G401 (cell line): ENCODE measurements around the gene KCTD1. TPM values are rescaled to one million over a fixed set of nuclear protein-coding genes. Genes with fewer than 3 reads are reported as not detected.

Experiments used
- DNase-seq: peaks from one replicate; pipeline ENCODE4 v3.0.0-alpha.2; 2015; ENCODE audit warnings: low spot score
- in situ Hi-C: cut with HindIII; loops from 2 replicates; pipeline ENCODE4 v1.10.0; 2016; ENCODE audit warnings: low sequenced_read_pairs, mixed read lengths
- total RNA-seq: library from RNA; depleted of rRNA; stranded (reverse); fragments of >200 nt; shearing (Covaris generic); gene quantifications from 2 replicates; pipeline ENCODE4 v1.2.3, GENCODE V29; 2014

Gene KCTD1
- total RNA-seq, 1 experiment from 2014 or later, result 11.5 TPM

DNA sequence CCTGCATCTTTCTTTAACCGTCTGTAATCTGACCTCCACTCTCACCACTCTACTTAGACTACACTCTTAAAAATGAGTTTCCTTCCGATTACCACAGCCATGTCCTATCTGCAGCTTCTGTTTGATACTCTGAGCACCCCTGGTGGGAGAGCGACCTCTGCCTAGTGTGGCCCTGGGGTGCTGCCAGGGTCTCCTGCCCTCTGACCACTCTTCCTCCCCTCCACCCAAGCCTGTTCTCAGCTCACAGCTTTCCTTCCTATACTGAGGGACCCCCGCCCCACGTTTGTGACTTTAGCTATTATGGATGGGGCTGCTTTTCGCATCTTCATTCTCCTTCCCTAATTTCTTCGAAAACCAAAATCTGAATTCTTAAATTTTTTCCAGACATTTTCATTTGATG lies 132.7 kb downstream of the KCTD1 start:
- DNase-seq, result no peak
- in situ Hi-C loops, result no loop called here

DNA sequence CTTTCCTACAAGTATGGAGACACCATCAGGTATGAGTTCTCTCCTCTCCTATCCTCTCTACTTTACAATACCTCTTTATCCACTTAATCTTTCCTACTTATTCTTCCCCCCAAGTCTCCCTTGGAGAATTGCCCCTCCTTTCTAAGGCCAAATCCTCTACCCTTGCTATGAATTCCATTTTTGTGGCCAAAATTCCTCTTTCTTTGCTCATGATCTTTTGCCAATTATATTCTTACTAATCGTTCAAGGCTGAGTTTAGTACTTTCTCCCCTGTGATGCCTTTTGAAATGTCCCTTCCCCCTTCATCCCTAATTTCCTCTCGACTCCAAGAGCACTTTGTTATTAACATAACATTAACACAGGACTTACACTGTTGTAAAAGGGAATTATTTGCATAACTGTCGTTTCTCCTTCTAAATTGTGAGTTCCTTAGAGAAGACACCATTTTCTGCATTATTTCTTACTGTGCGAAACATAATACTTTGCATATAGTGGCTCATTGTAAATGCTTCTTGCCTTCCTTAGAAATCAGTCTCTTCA lies 133.4 kb downstream of the KCTD1 start:
- DNase-seq, result no peak
- in situ Hi-C loops, result no loop called here

DNA sequence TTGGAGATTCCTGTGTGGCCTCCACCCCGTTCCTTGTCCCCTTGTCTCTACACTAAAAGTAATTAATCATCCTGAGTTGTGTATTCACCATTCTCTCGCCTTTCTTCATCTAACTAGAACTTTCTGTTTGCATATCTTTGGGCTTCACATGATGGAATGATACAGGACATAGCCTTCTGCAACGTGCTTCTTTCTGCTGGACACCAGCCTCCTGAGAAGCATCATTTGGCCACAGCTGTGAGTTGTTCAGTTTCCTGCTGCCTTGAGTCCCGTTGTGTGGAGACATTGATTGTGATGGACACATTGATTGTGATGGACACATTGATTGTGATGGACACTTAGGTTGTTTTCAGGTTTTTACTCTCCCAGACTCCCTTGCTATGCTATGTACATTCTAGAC lies 139.3 kb downstream of the KCTD1 start:
- in situ Hi-C loops, result no loop called here
- DNase-seq, result no peak

DNA sequence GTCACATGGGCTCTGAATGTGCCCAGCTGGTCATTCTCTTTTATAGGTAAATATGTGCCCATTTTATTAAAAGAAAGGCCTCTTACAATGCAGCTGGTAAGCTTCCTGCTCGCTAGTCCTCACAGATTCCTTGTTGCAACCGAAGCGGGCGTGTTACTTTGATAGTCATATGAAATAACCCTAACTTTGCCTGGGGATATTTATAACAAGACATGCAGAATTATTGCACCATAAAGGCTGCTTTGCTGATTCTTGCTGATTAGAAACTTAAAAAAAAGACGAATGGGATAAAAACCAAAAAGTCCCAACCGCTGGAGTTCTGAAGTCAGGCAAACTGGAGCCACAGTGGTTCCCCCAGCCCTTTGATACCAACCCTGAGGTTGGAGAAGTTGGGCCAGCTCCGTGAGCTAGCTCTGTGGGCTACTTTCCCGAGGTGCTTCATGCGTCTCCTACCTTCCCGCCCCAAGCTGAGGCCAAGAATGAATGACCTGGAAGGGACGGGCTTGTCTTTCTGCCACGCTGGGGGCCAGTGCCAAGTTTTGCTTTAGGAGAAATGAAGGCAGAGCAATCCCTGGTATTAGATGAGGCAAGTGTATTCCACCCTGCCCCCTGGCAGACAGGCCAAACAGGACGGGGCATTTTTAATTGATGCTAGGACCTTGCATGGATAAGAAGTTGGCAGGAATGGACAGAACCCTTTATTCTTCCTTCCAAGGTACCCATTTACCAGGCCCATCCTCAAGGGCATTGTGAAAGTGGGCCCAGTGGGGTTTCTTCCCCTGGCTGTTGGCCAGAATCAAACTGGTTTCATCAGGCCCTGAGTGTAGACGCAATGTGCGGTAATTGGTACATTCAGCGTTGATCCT lies 140.4 kb downstream of the KCTD1 start:
- in situ Hi-C loops, result no loop called here

DNA sequence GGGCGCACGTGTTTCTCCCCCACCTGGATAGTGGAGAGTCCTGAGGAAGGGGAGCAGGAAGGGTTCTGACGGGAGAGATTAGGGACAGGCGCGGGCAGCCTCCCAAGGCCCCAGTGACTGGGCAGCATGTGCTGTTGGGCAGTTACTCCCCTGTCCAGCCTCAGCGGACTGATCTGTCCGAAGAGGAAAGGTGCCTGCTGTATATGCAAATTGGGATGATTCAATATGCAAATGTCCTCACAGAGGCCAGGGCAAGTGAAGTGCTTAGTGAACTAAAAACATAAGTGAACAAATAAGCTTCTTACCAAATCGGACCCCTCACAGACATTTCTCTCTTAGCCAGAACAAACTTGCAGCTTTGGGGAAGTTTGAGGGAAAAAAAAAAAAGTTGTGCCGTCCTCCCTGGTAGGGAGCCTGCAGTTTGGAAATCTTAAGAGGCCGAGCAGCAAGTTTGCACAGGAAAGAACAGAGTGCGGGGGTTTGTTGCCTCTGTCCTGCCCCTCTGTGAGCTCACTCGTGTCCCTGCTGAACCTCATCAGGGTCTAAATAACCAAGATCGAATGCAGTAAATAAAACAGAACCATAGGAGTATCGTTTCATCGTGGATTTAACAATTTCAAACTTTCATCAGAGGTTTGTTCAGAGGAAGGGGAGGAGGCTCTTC lies 141.4 kb downstream of the KCTD1 start:
- in situ Hi-C loops, result no loop called here
- DNase-seq, result no peak

More for the DNA sequence above, 140.4 kb downstream of the KCTD1 start:
- DNase-seq, result no peak

DNA sequence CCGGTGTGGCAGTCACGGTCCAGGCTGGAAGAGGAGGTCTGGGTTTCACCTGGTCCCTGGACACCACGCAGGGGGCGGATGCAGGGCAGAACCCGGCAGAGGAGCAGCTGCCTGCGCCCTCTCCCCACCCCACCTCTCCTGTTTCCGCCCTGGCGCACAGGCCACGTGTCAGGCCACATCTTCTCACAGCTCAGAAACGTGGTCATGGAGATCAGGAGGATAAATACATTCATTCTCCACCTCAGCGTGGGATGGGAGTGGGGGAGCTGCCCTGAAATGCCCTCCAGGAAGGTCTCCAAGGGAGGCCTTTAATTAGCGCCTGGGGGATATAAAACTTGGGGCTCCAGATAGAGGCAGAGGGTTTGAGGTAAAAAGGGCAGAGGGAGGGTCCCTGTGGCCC lies 142.0 kb downstream of the KCTD1 start:
- no peak for DNase-seq
- in situ Hi-C loops, result no loop called here

DNA sequence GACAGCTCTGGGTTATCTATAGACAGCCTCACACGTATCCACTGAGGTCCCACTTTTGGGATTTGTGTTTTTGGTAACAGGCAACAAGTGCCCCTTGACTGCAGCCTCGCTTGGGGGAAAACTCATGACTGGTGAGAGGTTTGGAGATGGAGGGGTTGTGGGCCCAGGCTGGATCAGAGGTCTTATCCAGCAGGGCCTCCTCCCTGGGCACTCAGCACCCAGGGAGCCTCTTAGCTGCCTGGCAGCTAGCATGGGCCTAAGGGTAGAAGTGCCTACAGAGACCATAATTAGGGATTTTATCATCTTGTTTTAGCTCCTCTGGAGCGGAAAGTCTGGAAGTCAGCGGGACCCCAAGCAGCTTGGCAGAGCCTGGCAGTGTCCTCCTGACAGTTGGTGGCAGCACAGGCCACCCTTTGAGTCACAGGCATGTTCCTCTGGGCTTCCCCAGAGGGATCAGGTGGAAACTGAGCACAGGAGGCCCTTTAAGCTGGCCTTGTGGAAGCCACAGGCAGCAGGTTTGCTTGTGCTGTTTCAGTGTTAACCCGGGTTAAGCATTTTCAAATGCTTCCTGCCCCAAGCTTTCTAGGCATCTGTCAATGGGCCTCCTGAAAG lies 143.1 kb downstream of the KCTD1 start:
- DNase-seq, result peak; percentile 41
- in situ Hi-C loops, result no loop called here
